Measurements from ENCODE around the gene AFF3. TPM values are rescaled to one million over a fixed set of nuclear protein-coding genes. Genes with fewer than 3 reads are reported as not detected.

The AFF3 gene
- total RNA-seq, 6 experiments from 2014 or later: 0.80 to 8.2 (median 6.8) TPM

GRCh38 chr2:100039291-100039980 lies 103.0 kb downstream of the AFF3 start:
- no peak for TF ChIP-seq CTCF (IDR thresholded peaks at IDR 0.05)
- Mint-ChIP-seq H3K36me3 (ENCODE audit: low read depth) (no peaks in the 10 kb centered on the region), H3K27ac (no peak overlapping the region), H3K27me3 (ENCODE audit: insufficient read depth) (peaks cover 26% of the 10 kb centered on the region), H3K4me1 (ENCODE audit: low read depth) (no peaks in the 10 kb centered on the region), H3K4me3 (no peak overlapping the region), H3K9me3 (no peaks in the 10 kb centered on the region)
- no peak for DNase-seq

- Mint-ChIP-seq H3K9me3 (no peaks in the 10 kb centered on the region), H3K36me3 (ENCODE audit: low read depth) (no peaks in the 10 kb centered on the region), H3K4me3 (no peak overlapping the region), H3K27ac (no peak overlapping the region), H3K4me1 (ENCODE audit: low read depth) (no peaks in the 10 kb centered on the region), H3K27me3 (ENCODE audit: insufficient read depth) (peaks cover 21% of the 10 kb centered on the region)
- no peak for DNase-seq
- no peak for TF ChIP-seq CTCF (IDR thresholded peaks at IDR 0.05)
Observed at GRCh38 chr2:100038011-100038410, 104.4 kb downstream of the AFF3 start.

GRCh38 chr2:100036793-100037192 lies 105.6 kb downstream of the AFF3 start:
- no peaks in the 10 kb centered on the region for H3K9me3 Mint-ChIP-seq
- H3K27me3 Mint-ChIP-seq (ENCODE audit: insufficient read depth): peaks cover 20% of the 10 kb centered on the region
- no peak overlapping the region for H3K4me3 Mint-ChIP-seq
- no peaks in the 10 kb centered on the region for H3K36me3 Mint-ChIP-seq (ENCODE audit: low read depth)
- no peak for DNase-seq
- no peak overlapping the region for H3K27ac Mint-ChIP-seq
- no peaks in the 10 kb centered on the region for H3K4me1 Mint-ChIP-seq (ENCODE audit: low read depth)
- TF ChIP-seq CTCF (IDR thresholded peaks at IDR 0.05): no peak

- no peak for DNase-seq
- no peaks in the 10 kb centered on the region for H3K9me3 Mint-ChIP-seq
- H3K27me3 Mint-ChIP-seq (ENCODE audit: insufficient read depth): peaks cover 20% of the 10 kb centered on the region
- no peak overlapping the region for H3K27ac Mint-ChIP-seq
- H3K4me1 Mint-ChIP-seq (ENCODE audit: low read depth): no peaks in the 10 kb centered on the region
- no peaks in the 10 kb centered on the region for H3K36me3 Mint-ChIP-seq (ENCODE audit: low read depth)
- H3K4me3 Mint-ChIP-seq: no peak overlapping the region
- TF ChIP-seq CTCF (IDR thresholded peaks at IDR 0.05): no peak
Observed at GRCh38 chr2:100036026-100036425, 106.4 kb downstream of the AFF3 start.

GRCh38 chr2:100034431-100034830 lies 108.0 kb downstream of the AFF3 start:
- peaks cover 16% of the 10 kb centered on the region for H3K27me3 Mint-ChIP-seq (ENCODE audit: insufficient read depth)
- no peak overlapping the region for H3K27ac Mint-ChIP-seq
- H3K4me1 Mint-ChIP-seq (ENCODE audit: low read depth): no peaks in the 10 kb centered on the region
- TF ChIP-seq CTCF (IDR thresholded peaks at IDR 0.05): no peak
- no peaks in the 10 kb centered on the region for H3K36me3 Mint-ChIP-seq (ENCODE audit: low read depth)
- H3K9me3 Mint-ChIP-seq: no peaks in the 10 kb centered on the region
- no peak overlapping the region for H3K4me3 Mint-ChIP-seq
- no peak for DNase-seq

Data from HFFc6 (cell line).